ENCODE results near the gene KLK5.

The KLK5 gene

DNA sequence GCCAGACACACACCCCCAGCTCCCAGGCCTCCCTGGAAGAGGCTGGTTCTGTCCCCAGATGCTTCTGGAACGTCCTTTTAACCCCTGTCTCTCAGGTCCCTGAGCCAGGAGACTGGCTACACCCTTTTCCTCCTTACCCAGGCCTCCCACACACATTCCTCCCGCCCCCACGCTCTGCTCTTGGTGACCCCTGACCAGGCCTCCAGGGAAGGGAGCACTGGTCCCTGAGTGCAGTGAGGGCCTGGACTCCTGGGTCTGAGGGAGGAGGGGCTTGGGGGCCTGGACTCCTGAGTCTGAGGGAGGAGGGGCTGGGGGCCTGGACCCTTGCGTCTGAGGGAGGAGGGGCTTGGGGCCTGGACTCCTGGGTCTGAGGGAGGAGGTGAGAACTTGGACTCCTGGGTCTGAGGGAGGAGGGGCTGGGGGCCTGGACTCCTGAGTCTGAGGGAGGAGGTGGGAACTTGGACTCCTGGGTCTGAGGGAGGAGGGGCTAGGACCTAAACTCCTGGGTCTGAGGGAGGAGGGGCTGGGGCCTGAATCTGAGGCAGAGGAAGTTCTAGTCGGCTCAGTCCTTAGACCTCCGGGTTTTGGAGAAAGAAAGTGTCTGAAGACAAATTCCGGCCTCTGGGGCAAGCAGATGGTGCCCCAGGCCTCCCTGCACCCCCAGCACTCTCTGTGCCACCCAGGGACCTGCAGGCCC is 16.0 kb upstream of the KLK5 start:
- no peak for TF ChIP-seq CTCF (IDR thresholded peaks at IDR 0.05; ENCODE audit: low read depth, low read length)
- H3K4me3 ChIP-seq (ENCODE audit: low read depth, low read length) = no peak overlapping the region

GRCh38 chr19:50967929-50968715 is 15.3 kb upstream of the KLK5 start:
- TF ChIP-seq CTCF (IDR thresholded peaks at IDR 0.05; ENCODE audit: low read depth, low read length) = no peak
- H3K4me3 ChIP-seq (ENCODE audit: low read depth, low read length) = no peak overlapping the region

GRCh38 chr19:50964266-50964665 is 11.4 kb upstream of the KLK5 start:
- no peak overlapping the region for H3K4me3 ChIP-seq (ENCODE audit: low read depth, low read length)
- no peak for TF ChIP-seq CTCF (IDR thresholded peaks at IDR 0.05; ENCODE audit: low read depth, low read length)

DNA sequence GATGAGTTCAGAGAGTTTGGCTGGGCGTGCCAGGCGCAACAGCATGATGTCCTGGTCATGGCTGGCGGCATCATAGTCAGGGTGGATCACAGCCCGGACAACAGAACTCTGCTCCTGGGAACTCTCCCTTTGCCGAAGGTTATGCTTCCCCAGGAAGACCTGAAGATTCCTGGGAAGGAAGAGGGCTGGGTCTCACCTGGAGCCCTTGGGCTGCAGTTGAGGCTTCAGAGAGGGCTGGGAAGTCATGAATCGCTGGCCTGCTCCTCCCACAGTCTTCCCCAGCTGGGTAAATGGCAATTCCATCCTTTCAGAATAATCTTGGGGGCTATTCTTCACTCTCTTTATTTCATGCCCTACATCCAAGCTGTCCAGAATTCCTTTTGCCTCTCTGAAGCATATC is 10.5 kb upstream of the KLK5 start:
- TF ChIP-seq CTCF (IDR thresholded peaks at IDR 0.05; ENCODE audit: low read depth, low read length) = no peak

DNA sequence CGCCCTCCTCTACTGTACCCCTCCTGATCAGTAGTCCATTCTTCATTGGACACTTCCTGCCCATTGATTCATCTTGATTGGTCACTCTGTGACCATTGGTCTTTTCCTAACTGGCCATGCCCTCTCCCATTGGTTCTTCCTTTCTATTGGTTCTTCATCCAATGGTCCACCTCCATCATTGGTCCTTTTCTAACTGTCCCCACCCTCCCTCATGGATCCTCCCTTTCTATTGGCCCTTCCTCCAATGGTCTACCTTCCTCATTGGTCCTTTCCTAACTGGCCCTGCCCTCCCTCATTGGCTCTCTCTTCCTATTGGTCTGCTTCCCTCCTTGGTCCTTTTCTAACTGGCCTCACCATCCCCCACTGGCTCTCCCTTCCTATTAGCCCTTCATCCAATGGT is 9.4 kb upstream of the KLK5 start:
- H3K4me3 ChIP-seq (ENCODE audit: low read depth, low read length) = no peak overlapping the region
- TF ChIP-seq CTCF (IDR thresholded peaks at IDR 0.05; ENCODE audit: low read depth, low read length) = no peak

More for the DNA sequence above, 10.5 kb upstream of the KLK5 start:
- no peak overlapping the region for H3K4me3 ChIP-seq (ENCODE audit: low read depth, low read length)

GRCh38 chr19:50959731-50960500 is 7.1 kb upstream of the KLK5 start:
- no peak for TF ChIP-seq CTCF (IDR thresholded peaks at IDR 0.05; ENCODE audit: low read depth, low read length)
- H3K4me3 ChIP-seq (ENCODE audit: low read depth, low read length) = no peak overlapping the region

All from WI38 (cell line).